HTR-8/SVneo (cell line): ENCODE measurements around the gene FOXC2.

Experiments used
- DNase-seq: peaks from one replicate; pipeline ENCODE4 v3.0.0; 2011; ENCODE audit warnings: low spot score, mixed read lengths; ENCODE audit not compliant: insufficient read length
- FAIRE-seq: peaks from 2 replicates; lab custom pipeline; 2011; peaks lifted over from hg19 to GRCh38; lab: Jason Lieb, UNC

Gene FOXC2

DNA sequence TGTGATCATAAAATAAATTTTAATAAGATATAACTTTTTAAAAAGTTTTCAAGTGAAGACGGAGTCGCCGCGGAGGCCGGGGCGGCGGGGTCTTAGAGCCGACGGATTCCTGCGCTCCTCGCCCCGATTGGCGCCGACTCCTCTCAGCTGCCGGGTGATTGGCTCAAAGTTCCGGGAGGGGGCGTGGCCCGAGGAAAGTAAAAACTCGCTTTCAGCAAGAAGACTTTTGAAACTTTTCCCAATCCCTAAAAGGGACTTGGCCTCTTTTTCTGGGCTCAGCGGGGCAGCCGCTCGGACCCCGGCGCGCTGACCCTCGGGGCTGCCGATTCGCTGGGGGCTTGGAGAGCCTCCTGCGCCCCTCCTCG lies at the start of gene FOXC2:
Gene FOXC2 (plus strand): TSS at position 229 of the 365 bp plus-strand sequence. CDS start 507 bp downstream, outside the sequence.
- FAIRE-seq (no peak), DNase-seq (peak; percentile 88)

DNA sequence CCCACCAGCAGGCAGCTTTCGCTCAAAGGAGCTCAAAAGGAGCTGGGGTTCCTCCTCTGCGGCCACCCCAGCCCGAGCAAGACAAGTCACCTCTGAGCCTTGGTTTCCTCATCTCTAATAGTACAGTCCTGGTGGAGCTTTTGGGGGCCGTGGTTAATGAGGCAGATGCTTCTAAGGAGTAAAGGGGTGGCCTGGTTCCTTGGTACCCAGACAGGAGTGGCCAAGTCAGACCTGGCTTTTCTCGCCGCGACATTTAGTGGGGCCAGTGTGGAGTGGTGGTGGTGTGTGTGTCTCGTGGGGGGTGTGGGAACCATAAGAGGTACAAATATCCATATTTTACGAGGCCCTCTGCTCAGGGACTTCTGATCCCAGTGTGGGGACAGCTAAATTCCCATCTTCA lies 49.6 kb upstream of the FOXC2 start:
- FAIRE-seq (no peak), DNase-seq (no peak)

DNA sequence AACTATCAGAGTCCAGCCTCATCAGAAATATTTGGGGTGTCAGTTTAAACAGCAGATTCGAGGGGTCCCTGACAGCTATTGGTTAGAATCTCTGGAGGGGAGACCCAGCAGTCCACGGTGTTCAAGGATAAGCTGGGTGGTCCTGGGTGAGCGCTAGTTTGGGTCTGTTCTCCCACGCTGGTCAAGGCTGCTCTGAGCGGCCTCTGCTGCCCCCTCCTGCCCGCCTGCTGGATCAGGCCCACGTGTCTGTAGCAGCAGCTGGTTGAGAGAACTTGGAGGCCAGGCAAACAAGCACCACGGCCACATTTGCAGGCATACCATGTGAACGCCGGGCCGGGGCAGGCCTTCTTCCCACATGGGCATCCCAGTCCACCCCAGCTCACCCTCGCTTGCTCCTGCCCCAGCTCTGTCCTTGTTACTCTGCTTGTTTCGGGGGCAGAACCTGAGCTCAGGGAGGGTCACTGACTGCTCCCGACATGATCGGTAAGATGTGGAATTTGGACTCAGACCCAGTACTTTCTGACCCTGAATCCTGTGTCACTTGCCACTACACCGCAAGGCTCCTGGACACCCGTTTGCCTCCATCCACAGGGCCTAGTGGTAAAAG lies 48.9 kb upstream of the FOXC2 start:
- DNase-seq (peak; percentile 82), FAIRE-seq (peak; percentile 92)

DNA sequence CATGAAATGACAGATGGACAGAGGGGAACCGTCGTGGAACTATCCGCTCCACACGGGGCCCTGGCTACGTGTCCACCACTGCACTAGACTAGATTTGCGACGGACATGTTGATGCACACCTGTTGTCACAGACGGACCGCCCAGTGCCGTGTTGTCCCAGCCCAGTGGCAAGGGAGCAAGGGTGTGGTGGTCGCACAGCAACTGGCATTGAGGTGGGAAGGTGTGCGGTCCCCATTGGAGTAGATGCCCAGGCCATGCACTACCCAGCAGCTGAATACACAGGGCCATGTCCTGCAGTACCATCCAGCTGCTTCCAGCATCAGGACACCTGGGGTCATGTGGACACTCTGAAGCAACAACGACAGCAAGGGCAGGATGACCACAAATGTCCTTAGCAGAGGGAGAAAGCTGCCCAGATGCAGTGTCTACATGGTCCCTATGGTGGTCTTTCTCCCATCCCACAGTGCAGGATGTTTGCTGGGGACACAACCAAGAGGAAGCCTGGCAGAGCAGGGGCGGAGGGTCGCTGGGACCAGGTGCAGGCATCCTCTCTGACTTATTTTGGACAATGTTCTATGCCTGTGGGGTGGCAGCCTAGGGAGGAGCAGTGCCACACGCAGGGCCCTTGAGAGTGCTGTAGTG lies 47.5 kb upstream of the FOXC2 start:
- DNase-seq: no peak
- peak; percentile 83 for FAIRE-seq

DNA sequence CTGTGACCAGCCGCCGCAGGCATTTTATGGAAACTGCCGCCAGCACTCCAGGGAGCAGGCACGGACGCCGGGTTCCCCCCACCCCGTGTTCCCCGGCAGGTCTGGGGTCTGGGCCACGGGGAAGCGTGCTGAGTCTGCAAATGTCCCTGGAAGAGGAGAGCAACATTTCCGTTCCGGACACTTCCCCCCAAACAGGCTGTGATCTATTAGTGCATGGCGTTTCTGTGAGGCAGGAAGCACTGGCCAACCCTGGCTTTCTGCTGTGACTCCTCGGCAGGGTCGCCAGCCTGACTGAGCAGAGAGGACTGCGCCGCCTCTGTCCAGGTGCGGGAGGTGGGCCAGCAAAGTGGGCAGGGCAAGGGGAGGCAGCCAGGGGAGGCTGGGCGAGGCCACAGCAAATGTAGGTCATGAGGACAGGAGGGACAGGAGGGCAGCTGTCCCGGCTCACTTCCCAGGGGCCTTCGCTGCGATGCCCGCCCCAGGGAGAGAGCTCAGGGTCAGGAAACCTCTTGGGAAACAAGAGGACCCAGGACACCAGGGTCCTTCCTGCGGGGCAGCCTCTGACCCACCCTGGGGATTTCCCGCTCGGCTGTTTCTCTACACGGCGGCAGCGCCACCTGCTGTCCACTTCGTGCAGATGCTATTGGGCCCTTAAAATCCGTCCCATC lies 46.8 kb upstream of the FOXC2 start:
- FAIRE-seq (peak; percentile 92), DNase-seq (peak; percentile 79)

DNA sequence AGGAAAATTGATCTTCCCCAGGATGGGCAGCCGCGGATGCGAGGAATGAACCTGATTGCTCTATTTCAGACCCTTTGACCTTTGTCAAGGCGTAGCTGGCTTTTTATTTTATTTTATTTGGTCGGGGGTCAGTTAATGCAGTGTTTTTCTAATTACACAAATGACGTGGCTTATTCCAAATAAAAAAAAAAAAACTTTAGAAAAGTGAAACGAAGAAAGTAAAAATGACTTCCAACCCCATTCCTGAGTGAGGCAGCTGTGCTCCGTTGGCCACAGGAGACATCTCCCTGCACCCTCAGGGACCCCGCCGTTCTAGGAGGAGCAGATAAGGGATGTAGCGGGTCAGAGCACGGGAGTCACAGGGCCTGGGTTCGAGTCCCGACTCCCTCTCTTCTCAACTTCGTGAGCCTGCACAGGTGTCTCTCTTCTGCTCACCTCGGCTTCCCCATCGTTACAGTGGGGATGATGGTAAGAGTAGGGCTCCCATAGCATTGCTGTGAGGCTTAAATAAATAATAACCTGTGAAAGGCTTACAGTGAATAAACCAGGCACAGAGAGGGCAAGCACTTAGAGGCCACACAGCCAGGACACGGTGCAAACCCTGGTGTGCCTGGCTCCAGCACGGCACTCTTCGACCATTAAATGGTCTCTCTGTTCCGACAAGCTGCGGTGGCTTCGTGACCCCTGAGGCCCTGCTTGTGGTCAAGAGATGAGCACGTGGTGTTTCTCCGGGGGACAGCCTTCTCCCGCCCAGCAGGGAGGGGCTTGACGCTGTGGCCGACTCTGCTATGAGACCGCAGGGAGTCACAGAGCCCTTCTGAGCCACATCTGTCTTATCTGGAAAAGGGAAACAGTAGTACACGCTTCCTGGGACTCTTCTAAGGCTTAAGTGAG lies 46.1 kb upstream of the FOXC2 start:
- DNase-seq (no peak), FAIRE-seq (peak; percentile 40)

DNA sequence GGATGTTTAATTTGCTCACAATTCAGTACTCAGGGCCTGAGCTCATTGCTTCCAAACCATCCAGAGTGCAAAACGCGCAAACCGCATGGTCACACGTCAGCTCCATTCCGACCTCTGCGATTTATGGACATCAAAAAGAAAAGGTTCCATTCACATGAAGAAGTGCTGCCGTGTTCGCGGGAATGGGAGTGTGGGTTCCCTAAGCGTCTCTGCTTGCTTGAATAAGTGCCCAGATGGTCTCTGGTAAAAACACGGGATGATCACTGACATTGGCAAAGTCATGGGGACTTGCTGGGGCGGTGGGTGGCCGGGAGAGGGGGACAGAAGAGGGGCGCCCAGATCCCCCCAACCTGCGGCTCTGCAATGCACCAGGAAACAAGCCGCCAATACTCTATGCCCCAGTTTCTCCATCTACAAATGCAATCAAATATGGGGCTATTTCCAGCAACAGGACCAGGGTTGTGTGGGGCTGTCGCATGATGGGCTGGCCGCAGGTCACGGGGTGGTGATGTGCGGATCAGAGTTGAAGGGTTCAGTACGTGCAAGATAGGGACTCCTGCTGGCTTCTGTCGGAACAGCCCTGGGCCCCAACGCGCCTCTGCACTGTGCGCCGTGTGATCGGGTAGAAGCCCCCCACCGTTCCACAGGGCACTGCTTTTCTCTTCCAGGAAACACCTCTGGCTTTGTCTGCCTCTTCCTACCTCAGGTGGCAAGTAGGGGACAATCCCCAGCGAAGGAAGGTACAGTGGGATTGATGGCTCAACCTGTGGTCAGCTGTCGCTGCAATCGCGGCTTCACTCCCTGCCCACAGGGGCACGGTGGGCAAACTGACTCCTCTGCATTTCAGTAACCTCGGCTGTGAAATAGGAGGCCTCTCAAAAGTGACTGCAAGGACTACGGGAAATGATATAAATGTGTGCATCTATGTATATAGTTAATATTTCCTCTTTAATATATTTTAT lies 45.1 kb upstream of the FOXC2 start:
- FAIRE-seq: no peak

DNA sequence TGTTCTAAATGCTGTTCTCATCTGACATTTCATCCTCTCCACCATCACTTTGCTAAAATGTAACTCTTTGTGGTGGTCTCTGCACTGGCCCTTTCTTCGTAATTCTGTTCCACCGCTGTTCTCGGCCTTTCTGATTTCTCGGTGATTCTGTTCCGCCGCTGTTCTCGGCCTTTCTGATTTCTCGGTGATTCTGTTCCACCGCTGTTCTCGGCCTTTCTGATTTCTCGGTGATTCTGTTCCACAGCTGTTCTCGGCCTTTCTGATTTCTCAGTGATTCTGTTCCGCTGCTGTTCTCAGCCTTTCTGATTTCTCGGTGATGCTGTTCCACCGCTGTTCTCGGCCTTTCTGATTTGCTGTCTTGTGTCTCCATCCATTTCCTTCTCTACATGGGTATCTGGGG lies 44.0 kb upstream of the FOXC2 start:
- FAIRE-seq (no peak), DNase-seq (no peak)

More for the DNA sequence above, 45.1 kb upstream of the FOXC2 start:
- DNase-seq: no peak

DNA sequence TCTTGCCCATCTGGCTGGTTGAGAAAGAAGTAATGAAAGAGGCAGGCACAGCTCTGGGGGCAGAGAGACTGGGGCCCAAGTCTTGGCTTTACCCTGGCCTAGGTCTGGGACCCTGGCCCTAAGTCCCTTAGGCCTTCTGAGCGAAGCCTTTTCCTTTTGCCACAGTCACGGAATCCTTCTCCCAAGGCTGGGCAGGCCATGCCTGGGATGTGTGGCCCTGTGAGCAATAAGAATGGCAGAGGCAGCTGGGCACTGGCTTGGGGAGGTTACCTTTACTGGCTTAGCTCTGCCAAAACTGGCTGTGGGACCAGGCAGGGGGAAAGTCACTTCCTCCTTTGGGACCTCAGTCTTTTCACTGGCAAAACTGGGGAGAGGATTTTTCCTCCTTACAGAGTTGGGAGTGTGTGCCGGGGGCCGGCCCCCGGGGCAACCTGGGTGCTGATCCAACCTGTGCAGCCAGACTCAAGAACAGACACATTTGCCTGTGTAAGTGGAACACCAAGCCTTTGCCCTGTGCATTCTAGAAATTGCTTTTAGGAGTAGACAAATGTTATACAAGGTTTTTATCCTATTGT lies 43.4 kb upstream of the FOXC2 start:
- DNase-seq (no peak), FAIRE-seq (no peak)

DNA sequence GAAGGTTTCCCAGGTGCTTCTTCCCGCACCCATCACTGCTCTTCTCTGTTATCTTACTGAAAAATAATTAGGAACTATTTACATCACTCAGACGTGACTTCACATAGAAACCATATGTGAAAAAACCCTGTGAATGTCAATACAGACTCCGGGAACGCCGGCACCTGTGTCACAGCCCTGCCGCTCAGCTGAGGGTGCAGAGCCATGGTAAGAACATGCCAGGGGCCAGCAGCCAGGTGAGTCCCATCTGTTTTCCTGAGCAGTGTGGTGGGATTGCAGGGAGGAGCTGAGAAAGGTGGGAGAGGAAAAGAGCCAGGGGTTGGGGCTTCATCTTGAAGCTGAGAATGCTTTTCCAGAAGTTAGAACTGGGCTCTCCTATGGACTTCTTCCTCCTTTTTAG lies 42.6 kb upstream of the FOXC2 start:
- FAIRE-seq (no peak), DNase-seq (no peak)

DNA sequence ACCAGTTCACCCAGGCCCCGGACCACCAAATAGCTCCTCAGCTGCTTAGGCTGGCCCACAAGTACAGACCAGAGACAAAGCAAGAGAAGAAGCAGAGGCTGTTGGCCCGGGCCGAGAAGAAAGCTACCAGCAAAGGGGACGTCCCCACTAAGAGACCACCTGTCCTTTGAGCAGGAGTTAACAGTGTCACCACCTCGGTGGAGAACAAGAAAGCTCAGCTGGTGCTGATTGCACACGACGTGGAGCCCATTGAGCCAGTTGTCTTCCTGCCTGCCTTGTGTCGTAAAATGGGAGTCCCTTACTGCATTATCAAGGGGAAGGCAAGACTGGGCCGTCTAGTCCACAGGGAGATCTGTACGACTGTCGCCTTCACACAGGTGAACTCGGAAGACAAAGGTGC lies 40.9 kb upstream of the FOXC2 start:
- DNase-seq (no peak), FAIRE-seq (no peak)

DNA sequence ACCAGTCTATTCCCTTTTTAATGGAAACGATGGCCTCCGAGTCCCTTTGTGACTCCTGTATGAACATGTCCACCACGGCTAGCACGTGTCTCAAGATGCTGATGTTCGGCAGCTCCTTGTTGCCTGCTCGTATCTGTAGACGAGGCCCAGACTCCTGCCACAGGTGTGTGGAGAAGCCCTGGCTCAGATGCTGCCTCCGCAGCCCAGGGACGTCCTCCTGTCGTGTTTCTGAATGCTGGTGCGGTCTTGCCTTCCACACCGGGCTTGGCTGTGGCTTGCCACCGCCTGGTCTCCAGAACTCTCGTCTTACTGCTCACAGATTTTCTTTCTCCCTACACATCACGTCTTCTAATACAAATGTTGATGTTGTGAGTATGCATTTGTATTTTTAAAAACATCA lies 39.3 kb upstream of the FOXC2 start:
- DNase-seq (no peak), FAIRE-seq (peak; percentile 31)

DNA sequence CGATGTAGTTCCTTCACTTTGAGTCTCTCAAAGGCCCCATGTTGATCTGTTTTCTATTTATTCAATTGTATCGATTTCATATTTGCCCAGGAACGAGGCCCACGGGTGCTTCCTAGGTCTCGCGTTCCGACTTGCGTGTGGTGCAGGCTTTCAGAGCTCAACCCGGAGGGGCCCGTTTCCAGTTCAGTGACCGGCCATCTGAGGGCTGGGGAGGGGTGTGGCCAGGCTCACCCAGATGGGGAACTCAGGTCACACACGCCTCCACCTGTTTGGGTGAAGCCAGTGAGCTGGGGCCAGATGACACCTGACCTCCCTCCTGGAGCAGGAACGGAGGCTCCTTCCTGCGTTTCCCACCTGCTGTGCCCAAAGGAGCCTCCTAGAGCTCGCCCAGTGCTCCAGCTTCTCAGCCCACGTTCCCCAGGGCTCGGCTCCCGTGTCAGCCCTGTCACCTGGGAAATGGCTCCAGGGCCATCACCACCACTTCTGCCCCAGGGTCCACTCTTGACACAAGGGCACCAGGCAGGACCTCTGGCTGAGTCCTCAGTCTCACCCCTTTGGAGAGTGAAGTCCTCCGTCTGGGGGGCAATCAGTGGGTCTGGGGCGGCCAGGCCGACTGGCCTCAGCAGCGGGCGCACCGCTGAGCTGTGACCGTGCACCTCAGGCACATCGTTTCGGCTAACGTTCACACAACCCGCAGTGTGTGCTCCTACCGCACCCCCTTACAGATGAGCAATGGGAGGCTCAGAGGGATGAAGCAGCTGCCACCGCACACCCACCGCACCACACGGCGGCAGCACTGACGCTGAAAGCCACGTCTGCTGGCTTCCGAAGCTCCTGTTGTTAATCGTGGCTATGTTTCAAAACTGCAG lies 38.3 kb upstream of the FOXC2 start:
- DNase-seq (no peak), FAIRE-seq (no peak)

DNA sequence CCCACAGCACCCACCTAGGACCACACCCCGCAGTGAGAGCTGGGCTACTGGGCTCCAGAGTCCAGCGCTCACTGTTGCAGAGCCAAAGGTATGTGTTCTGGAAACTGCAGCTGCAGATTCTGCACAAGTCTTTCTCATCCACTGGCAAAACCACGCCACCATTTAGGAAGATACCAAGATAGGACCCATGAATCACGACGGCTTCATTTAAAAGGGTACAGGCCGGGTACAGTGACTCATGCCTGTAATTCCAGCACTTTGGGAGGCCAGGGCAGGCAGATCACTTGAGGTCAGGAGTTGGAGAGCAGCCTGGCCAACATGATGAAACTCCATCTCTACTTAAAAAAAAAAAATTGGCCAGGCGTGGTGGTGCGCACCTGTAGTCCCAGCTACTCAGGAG lies 37.5 kb upstream of the FOXC2 start:
- DNase-seq (no peak), FAIRE-seq (no peak)

DNA sequence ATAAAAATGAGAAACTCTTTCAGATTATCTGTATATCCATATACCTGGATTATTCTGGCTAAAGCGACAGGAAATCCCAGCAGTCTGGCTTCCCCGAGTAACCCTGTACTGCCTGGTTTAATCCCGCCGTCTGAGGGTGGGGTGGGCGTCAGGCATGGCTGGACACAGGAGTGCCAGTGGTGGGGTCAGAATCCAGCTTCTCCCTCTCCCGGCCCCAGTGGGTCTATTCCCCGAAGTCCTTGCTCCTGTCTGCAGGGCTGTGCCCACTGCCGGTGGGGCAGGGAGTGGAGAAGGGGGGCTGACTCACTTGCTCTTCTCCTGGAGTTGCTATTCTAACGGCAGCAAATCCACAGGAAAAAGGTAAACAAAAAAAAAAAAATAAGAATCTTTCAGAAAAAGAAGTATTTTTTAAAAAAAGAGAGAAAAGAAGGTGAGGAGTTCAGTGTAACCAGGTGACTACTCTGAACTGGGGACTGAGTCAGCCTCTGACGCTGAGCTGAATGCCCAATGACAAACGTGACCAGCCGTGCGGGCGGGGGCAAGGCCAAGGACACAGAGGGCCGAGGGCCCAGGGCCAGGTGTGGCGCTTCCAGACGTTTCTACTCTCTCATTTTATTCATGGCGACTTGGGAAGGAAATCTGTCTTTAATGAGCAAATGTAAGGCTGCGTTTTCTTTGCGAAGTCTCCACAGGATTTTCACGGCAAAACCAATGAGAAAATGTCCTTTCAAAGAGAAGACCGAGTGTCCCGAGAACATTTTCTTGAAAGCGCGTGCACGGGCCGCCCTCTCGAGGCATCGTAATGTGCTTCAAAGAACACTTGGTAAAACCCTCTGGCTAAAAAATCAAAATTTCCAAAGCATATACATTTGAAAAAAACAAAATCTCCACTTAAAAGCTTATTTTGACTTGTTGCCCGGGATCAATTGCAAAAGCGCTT lies 36.1 kb upstream of the FOXC2 start:
- FAIRE-seq (no peak), DNase-seq (no peak)

DNA sequence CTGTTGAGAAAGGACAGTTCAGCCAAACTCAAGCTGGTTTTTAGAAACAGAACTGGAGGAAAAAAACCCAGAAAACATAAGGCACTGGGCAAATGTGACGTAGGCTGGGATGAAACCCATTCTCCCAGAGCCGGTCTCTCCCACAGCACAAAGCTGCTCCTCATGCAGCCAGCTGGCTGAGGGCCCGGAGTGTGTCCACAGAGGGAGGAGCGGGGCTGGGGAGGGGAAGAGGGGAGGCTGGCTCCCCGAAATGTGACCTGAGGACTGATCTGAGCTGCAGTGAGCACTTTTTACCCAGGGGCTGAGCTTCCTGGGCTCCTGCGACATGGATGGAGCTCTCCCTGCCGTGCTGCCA lies 35.5 kb upstream of the FOXC2 start:
- DNase-seq: no peak
- FAIRE-seq: no peak
